Testis (tissue), 2 donors: Measurements from ENCODE around the gene AKR1C2.
"Not testable (repeated sequence)": the region's sequence is repeated elsewhere in the genome, so short reads cannot be mapped to it uniquely, and the experiment has no call there.

ENCODE experiments used
- POLR2A ChIP-seq: fragments of 450-650 bp; IDR thresholded peaks from one replicate; pipeline ENCODE4 v1.6.1; 2017; ENCODE audit warnings: antibody characterized with exemption, mild to moderate bottlenecking, moderate library complexity
- TF ChIP-seq, protein P1 (sequence below), 3 experiments: fragments of 450-650 bp in 2 of 3; fragments of 200-600 bp in 1 of 3; sonication (generic) in 1 of 3; IDR thresholded peaks; one replicate each; pipeline ENCODE4 v1.5.1; 2016 to 2019; ENCODE audit warnings: antibody characterized with exemption in 3 of 3, mild to moderate bottlenecking in 2 of 3, moderate library complexity in 1 of 3

DNA sequence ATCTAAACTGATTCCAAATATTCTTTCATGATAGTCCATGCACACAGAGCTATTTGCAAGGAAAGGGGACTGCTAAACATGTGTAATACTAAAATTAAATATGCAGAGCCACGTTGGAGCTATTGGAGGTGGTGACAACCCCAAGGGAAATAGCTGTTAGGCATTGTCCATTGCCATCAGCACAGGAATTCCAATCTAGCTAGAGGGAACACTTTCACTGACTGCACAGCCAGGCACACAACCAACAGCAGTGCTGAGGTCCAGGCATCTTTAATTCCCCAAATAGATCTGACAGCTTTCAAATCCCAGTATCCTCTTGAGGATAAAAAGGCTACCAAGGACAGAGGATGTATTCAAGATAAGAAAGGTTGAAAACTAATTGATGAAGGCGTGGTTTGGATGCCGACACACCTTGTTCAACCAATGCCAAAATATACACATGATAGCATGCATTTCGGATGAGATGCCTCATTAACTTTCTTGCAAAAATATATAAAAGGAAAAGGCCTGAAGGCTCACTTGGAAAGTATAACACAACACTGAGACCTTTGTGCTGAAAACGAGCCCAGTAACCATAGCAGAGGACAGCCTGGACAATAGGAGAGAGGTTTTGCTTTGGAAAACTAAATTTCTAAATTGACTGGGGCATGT lies 52.0 kb downstream of the AKR1C2 start:
- TF ChIP-seq, protein P1, sequence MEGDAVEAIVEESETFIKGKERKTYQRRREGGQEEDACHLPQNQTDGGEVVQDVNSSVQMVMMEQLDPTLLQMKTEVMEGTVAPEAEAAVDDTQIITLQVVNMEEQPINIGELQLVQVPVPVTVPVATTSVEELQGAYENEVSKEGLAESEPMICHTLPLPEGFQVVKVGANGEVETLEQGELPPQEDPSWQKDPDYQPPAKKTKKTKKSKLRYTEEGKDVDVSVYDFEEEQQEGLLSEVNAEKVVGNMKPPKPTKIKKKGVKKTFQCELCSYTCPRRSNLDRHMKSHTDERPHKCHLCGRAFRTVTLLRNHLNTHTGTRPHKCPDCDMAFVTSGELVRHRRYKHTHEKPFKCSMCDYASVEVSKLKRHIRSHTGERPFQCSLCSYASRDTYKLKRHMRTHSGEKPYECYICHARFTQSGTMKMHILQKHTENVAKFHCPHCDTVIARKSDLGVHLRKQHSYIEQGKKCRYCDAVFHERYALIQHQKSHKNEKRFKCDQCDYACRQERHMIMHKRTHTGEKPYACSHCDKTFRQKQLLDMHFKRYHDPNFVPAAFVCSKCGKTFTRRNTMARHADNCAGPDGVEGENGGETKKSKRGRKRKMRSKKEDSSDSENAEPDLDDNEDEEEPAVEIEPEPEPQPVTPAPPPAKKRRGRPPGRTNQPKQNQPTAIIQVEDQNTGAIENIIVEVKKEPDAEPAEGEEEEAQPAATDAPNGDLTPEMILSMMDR (IDR thresholded peaks at IDR 0.05): not testable (repeated sequence)
- not testable (repeated sequence) for TF ChIP-seq POLR2A
